Suprapubic skin (tissue), 4 donors: ENCODE data around the gene CHCT1.

Experiments used
- POLR2A ChIP-seq, 2 donors: fragments of 450-650 bp; IDR thresholded peaks; one replicate each; pipeline ENCODE4 v1.6.1; 2017; ENCODE audit warnings: antibody characterized with exemption in 2 of 2, mild to moderate bottlenecking in 2 of 2, moderate library complexity in 2 of 2
- POLR2AphosphoS5 ChIP-seq, 3 donors: sonication (generic); formaldehyde crosslinking; IDR thresholded peaks; one replicate each; pipeline ENCODE4 v1.6.1; 2017; ENCODE audit warnings: antibody characterized with exemption in 3 of 3
- TF ChIP-seq, protein P1 (sequence below), 2 donors: fragments of 200-600 bp in 1 of 2; fragments of 450-650 bp in 1 of 2; sonication (generic) in 1 of 2; IDR thresholded peaks; one replicate each; pipeline ENCODE4 v1.5.1; 2016 to 2019; ENCODE audit warnings: antibody characterized with exemption in 2 of 2, mild to moderate bottlenecking in 1 of 2, moderate library complexity in 1 of 2

DNA sequence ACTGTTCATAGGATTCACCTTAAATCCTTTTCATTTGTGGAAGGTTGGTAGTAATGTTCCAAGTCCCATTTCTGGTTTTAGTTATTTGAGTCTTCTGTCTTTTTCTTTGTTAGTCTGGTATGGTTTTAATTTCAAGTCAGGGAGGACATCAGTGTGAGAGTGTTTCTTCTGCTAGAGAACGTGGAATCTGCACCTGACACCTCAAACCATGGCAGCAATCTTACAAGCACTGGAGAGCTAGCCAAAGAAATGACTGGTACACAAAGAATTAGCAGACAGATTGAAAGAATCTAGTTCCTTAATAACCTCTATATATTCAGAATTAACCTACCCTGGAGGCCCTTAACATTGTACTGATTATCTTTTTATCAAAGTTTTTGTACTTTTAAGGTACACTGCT lies 50.2 kb downstream of the CHCT1 start:
- TF ChIP-seq POLR2A (IDR thresholded peaks at IDR 0.05): no peak
- TF ChIP-seq POLR2AphosphoS5 (IDR thresholded peaks at IDR 0.05): no peak
- TF ChIP-seq, protein P1, sequence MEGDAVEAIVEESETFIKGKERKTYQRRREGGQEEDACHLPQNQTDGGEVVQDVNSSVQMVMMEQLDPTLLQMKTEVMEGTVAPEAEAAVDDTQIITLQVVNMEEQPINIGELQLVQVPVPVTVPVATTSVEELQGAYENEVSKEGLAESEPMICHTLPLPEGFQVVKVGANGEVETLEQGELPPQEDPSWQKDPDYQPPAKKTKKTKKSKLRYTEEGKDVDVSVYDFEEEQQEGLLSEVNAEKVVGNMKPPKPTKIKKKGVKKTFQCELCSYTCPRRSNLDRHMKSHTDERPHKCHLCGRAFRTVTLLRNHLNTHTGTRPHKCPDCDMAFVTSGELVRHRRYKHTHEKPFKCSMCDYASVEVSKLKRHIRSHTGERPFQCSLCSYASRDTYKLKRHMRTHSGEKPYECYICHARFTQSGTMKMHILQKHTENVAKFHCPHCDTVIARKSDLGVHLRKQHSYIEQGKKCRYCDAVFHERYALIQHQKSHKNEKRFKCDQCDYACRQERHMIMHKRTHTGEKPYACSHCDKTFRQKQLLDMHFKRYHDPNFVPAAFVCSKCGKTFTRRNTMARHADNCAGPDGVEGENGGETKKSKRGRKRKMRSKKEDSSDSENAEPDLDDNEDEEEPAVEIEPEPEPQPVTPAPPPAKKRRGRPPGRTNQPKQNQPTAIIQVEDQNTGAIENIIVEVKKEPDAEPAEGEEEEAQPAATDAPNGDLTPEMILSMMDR (IDR thresholded peaks at IDR 0.05): no peak
